Gastrocnemius medialis (tissue), 4 donors: ENCODE measurements around the gene MAML2. TPM values are rescaled to one million over a fixed set of nuclear protein-coding genes. Genes with fewer than 3 reads are reported as not detected.

Experiments used
- ATAC-seq, 2 donors: fragments of 150-250 bp; one replicate each; pipeline ENCODE4 v1.9.1; 2016
- DNase-seq, 2 donors: peaks; one replicate each; pipeline ENCODE4 v3.0.0-alpha.2; 2019
- H3K27ac ChIP-seq, 4 donors: fragments of 200-600 bp; sonication (generic); 1 replicate in 1 of 4; 2 replicates in 3 of 4; pipeline ENCODE4 v1.5.1; 2016 to 2018; ENCODE audit warnings: mild to moderate bottlenecking in 2 of 4, moderate library complexity in 1 of 4
- H3K27me3 ChIP-seq, 3 donors: fragments of 200-600 bp; sonication (generic) in 2 of 3; 1 replicate in 1 of 3; 2 replicates in 2 of 3; pipeline versions ENCODE4 v1.5.1 to v1.6.0; 2016 to 2019; ENCODE audit warnings: mild to moderate bottlenecking in 1 of 3, moderate library complexity in 1 of 3
- H3K36me3 ChIP-seq, 2 donors: fragments of 200-600 bp; sonication (generic) in 1 of 2; one replicate each; pipeline ENCODE4 v1.5.1; 2017 to 2018
- H3K4me1 ChIP-seq, 2 donors: fragments of 200-600 bp; sonication (generic) in 1 of 2; one replicate each; pipeline ENCODE4 v1.5.1; 2016 to 2017; ENCODE audit warnings: mild to moderate bottlenecking in 2 of 2
- H3K4me3 ChIP-seq, 4 donors: fragments of 200-600 bp; sonication (generic) in 3 of 4; 1 replicate in 1 of 4; 2 replicates in 3 of 4; pipeline ENCODE4 v1.5.1; 2016 to 2019; ENCODE audit warnings: mild to moderate bottlenecking in 2 of 4
- H3K9me3 ChIP-seq, 3 donors: fragments of 200-600 bp; sonication (generic) in 2 of 3; 1 replicate in 1 of 3; 2 replicates in 2 of 3; pipeline ENCODE4 v1.5.1; 2016 to 2019
- CTCF ChIP-seq, 5 experiments: fragments of 450-650 bp in 3 of 5; fragments of 200-600 bp in 2 of 5; sonication (generic) in 2 of 5; IDR thresholded peaks in 4 of 5; conservative IDR thresholded peaks in 1 of 5; 1 replicate in 4 of 5; 2 replicates in 1 of 5; pipeline ENCODE4 v1.5.1; 2016 to 2019; ENCODE audit warnings: antibody characterized with exemption in 5 of 5, mild to moderate bottlenecking in 3 of 5, moderate library complexity in 3 of 5
- POLR2A ChIP-seq, 2 donors: fragments of 450-650 bp; IDR thresholded peaks; one replicate each; pipeline ENCODE4 v1.6.1; 2017; ENCODE audit warnings: antibody characterized with exemption in 2 of 2, mild to moderate bottlenecking in 2 of 2, moderate library complexity in 2 of 2
- in situ Hi-C, 4 donors: fragments of 200-750 bp; cut with MboI; loops; one replicate each; pipeline versions ENCODE4 v1.15.0 to v1.8.0; 2017; ENCODE audit warnings: low sequenced_read_pairs in 4 of 4
- intact Hi-C: fragments of 100-400 bp; cut with DNase I; formaldehyde crosslinking; loops from one replicate; pipeline ENCODE4 v1.15.1; 2023; ENCODE audit warnings: low total_unique reads
- total RNA-seq, 4 donors: library from RNA; depleted of rRNA; stranded (reverse); fragments of >200 nt; gene quantifications; one replicate each; pipeline versions ENCODE4 v1.1.0 to v1.2.3, GENCODE V29; 2016

Gene MAML2
- total RNA-seq, 4 donors from 2014 or later, result 4.1 to 6.3 (median 4.8) TPM

GRCh38 chr11:96341211-96342013, 1.6 kb downstream of the MAML2 start:
- Histone ChIP-seq H3K27me3 (no peaks in the 10 kb centered on the region), H3K9me3 (no peaks in the 10 kb centered on the region), H3K4me3 (peak overlapping the region; percentile 60 to 79 (median 64)), H3K36me3 (no peaks in the 10 kb centered on the region), H3K4me1 (peaks cover 3 to 6% of the 10 kb centered on the region in 2 donors), H3K27ac (peak overlapping the region; percentile 63 to 74 (median 66))
- TF ChIP-seq CTCF (IDR thresholded peaks at IDR 0.05 in 4 of 5, conservative IDR thresholded peaks at IDR 0.05 in 1 of 5) (peak in 2 of 5 experiments; percentile 27 to 43), POLR2A (IDR thresholded peaks at IDR 0.05) (no peak)
- intact Hi-C loops, result loop anchor here (2.0 to 5.0 kb wide), 3 partner anchors 129 to 419 kb away; partner anchors contain the start of gene MTMR2
- ATAC-seq (no peak), DNase-seq (no peak)
- in situ Hi-C loops, result loop anchor here (5.0 to 25.0 kb wide), 4 partner anchors 279 to 289 kb away; no protein-coding TSS in a partner anchor

- H3K27ac ChIP-seq, result peak overlapping the region; percentile 63 to 74 (median 66)
- H3K4me1 ChIP-seq, result peaks cover 3 to 6% of the 10 kb centered on the region in 2 donors
- ATAC-seq (no peak), DNase-seq (no peak)
- TF ChIP-seq POLR2A (IDR thresholded peaks at IDR 0.05) (no peak), CTCF (IDR thresholded peaks at IDR 0.05 in 4 of 5, conservative IDR thresholded peaks at IDR 0.05 in 1 of 5) (no peak)
- in situ Hi-C loops, result loop anchor here (5.0 to 25.0 kb wide), 4 partner anchors 278 to 288 kb away; no protein-coding TSS in a partner anchor
- H3K27me3 ChIP-seq, result no peaks in the 10 kb centered on the region
- H3K9me3 ChIP-seq, result no peaks in the 10 kb centered on the region
- peak overlapping the region; percentile 60 to 79 (median 64) for H3K4me3 ChIP-seq
- intact Hi-C loops, result loop anchor here (5.0 kb wide), 2 partner anchors 128 to 418 kb away; partner anchors contain the start of gene MTMR2
- no peaks in the 10 kb centered on the region for H3K36me3 ChIP-seq
Measured at GRCh38 chr11:96340555-96340885, 2.5 kb downstream of the MAML2 start.

GRCh38 chr11:96339706-96340554, 3.1 kb downstream of the MAML2 start:
- H3K4me1 ChIP-seq, result peaks cover 3 to 6% of the 10 kb centered on the region in 2 donors
- TF ChIP-seq CTCF (IDR thresholded peaks at IDR 0.05 in 4 of 5, conservative IDR thresholded peaks at IDR 0.05 in 1 of 5) (no peak), POLR2A (IDR thresholded peaks at IDR 0.05) (no peak)
- in situ Hi-C loops (loop anchor here (5.0 to 25.0 kb wide), 4 partner anchors 278 to 288 kb away; no protein-coding TSS in a partner anchor), intact Hi-C loops (loop anchor here (5.0 kb wide), 2 partner anchors 128 to 418 kb away; partner anchors contain the start of gene MTMR2)
- ATAC-seq (no peak), DNase-seq (no peak)
- H3K4me3 ChIP-seq, result peak overlapping the region; percentile 30 to 79 (median 64)
- peak overlapping the region; percentile 63 to 74 (median 66) for H3K27ac ChIP-seq
- no peaks in the 10 kb centered on the region for H3K27me3 ChIP-seq
- H3K9me3 ChIP-seq, result no peaks in the 10 kb centered on the region
- no peaks in the 10 kb centered on the region for H3K36me3 ChIP-seq

- intact Hi-C loops (no loop called here), in situ Hi-C loops (loop anchor here in 1 of 4 donors (25.0 kb wide), 1 partner anchor 277 kb away; no protein-coding TSS in a partner anchor)
- ATAC-seq (peak; percentile 33 to 38), DNase-seq (no peak)
- Histone ChIP-seq H3K4me3 (peak overlapping the region; percentile 30 to 79 (median 64)), H3K27me3 (no peaks in the 10 kb centered on the region), H3K27ac (peak overlapping the region; percentile 63 to 74 (median 66)), H3K4me1 (peaks cover 3 to 6% of the 10 kb centered on the region in 2 donors), H3K36me3 (no peaks in the 10 kb centered on the region), H3K9me3 (no peaks in the 10 kb centered on the region)
- TF ChIP-seq CTCF (IDR thresholded peaks at IDR 0.05 in 4 of 5, conservative IDR thresholded peaks at IDR 0.05 in 1 of 5) (no peak), POLR2A (IDR thresholded peaks at IDR 0.05) (no peak)
Measured at GRCh38 chr11:96338910-96339705, 3.9 kb downstream of the MAML2 start.
